Bronchial epithelial cell (primary cell): ENCODE results near the gene OBP2B. TPM values are rescaled to one million over a fixed set of nuclear protein-coding genes. Genes with fewer than 3 reads are reported as not detected.
"Not testable (repeated sequence)": the region's sequence is repeated elsewhere in the genome, so short reads cannot be mapped to it uniquely, and the experiment has no call there.

Experiments
- DNase-seq: peaks from one replicate; pipeline ENCODE4 v3.0.0-alpha.2; 2010; ENCODE audit warnings: low read depth
- FAIRE-seq: peaks from 2 replicates; lab custom pipeline; 2011; peaks lifted over from hg19 to GRCh38; lab: Jason Lieb, UNC
- H3K27me3 ChIP-seq: 2 replicates; pipeline ENCODE4 v1.5.1; 2011; ENCODE audit warnings: low read length; ENCODE audit not compliant: control insufficient read depth, insufficient read depth
- H3K36me3 ChIP-seq: 2 replicates; pipeline ENCODE4 v1.5.1; 2011; ENCODE audit warnings: low read length; ENCODE audit not compliant: control insufficient read depth, insufficient read depth
- H3K4me3 ChIP-seq: 2 replicates; pipeline ENCODE4 v1.5.1; 2011; ENCODE audit warnings: mild to moderate bottlenecking, low read depth, low read length, control low read depth
- CTCF ChIP-seq: IDR thresholded peaks from 2 replicates; pipeline ENCODE4 v1.5.1; 2011; ENCODE audit warnings: mild to moderate bottlenecking, moderate library complexity, low read length, control low read depth, inconsistent platforms; ENCODE audit not compliant: insufficient read depth, severe bottlenecking
- total RNA-seq: library from RNA; depleted of rRNA; stranded (reverse); fragments of >200 nt; gene quantifications from 2 replicates; pipeline ENCODE4 v1.2.1, GENCODE V29; 2014

OBP2B gene
- total RNA-seq, 1 donor from 2014 or later = not detected

DNA sequence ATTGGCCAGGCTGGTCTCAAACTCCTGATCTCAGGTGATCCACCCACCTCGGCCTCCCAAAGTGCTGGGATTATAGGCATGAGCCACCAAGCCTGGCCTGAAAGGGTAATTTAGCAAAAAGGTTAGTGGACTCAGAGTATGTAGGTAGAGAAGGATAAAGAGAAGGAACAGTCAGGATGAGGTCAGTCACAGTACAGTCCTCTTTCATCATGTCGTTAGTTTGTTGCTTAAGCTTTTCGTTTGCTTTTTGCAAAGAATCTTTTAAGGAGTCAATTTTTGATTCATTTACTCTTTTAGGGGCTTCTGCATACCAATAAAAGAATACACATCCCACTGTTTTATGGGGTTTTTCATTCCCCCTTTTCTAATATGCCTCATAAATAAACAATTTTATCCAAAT lies 27.5 kb downstream of the OBP2B start:
- FAIRE-seq = no peak

DNA sequence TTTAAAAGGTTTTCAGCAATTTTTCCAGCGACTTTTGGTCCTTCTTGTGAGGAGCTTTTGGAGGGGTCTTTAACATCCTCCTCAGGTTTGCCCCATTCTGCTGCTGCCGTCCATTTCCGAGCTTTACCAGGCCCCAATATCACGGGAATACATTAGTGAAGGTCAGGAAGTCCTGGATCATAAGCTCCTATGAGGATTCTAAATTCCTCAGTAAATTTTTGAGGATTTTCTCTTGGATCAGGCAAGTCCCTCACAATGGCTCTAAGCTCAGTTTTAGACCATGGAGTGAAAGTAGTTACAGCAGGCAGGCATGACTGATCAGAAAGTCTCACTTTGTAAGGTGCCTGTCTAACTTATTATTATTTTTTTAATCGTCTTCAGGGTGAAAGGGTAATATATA lies 28.1 kb downstream of the OBP2B start:
- TF ChIP-seq CTCF = no peak
- FAIRE-seq (no peak), DNase-seq (no peak)
- H3K36me3 ChIP-seq = no peaks in the 10 kb centered on the region
- no peaks in the 10 kb centered on the region for H3K27me3 ChIP-seq
- no peak overlapping the region for H3K4me3 ChIP-seq

More for the DNA sequence above, 27.5 kb downstream of the OBP2B start:
- TF ChIP-seq CTCF = no peak
- no peak overlapping the region for H3K4me3 ChIP-seq
- no peaks in the 10 kb centered on the region for H3K36me3 ChIP-seq
- no peaks in the 10 kb centered on the region for H3K27me3 ChIP-seq
- no peak for DNase-seq

- FAIRE-seq (no peak), DNase-seq (no peak)
- H3K36me3 ChIP-seq = no peaks in the 10 kb centered on the region
- H3K27me3 ChIP-seq = peaks cover 2% of the 10 kb centered on the region
- no peak overlapping the region for H3K4me3 ChIP-seq
- TF ChIP-seq CTCF = no peak
These were observed 36.0 kb downstream of the OBP2B start for GRCh38 chr9:133173056-133173455.

DNA sequence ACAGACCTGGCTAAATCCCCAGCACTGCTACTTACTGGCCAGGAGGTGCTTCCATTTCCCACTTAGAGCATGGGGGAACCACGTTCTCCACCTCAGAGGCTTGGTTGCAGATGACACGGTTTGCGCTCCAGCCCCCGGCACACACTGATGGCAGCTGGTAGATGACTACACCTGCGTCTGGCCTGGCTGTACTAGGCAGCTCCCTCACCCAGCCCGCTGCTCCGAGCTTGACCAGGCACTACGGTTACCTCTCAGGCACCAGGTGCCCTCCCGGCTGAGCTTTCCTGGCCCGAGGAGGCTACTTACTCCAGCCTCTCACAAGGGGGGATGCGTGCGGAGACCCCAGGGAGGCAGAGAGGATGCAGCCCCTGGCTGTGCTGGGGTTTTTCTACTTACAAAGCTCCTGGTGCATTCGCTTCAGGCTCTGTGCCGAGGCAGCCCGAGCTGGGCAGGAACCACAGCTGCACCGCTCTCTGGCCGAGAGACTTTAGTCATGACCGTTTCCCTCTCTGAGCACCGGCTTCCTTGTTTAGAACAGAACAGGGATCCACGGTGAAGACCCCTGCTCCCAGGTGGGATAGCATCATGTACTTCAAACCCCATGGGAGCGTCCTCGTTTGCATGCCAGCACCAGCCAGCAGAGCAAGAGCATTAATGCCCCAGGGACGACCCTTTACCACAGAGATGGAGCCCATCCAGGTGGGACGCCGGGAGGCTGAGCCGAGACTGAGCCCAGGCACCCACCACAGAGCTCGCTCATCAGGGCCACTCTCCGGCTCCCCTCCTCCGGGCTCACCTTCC lies 37.7 kb downstream of the OBP2B start:
- TF ChIP-seq CTCF = no peak
- no peaks in the 10 kb centered on the region for H3K36me3 ChIP-seq
- DNase-seq (no peak), FAIRE-seq (no peak)
- no peak overlapping the region for H3K4me3 ChIP-seq
- H3K27me3 ChIP-seq = peaks cover 4% of the 10 kb centered on the region

DNA sequence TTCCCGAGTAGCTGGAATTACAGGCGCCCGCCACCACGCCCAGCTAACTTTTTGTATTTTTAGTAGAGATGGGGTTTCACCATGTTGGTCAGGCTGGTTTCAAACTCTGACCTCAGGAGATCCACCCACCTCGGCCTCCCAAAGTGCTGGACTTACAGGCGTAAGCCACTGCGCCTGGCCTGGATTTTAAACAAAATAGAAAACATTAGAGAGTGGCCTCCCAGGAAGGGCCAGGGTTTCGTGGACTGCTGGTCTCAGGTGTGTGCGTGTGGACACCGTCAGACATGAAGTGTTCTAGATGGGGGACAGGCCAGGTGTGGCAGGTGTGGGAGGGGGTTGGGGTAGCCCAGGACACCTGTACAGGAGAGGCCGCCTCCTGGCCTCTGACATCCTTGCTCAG lies 38.3 kb downstream of the OBP2B start:
- Histone ChIP-seq H3K36me3 (no peaks in the 10 kb centered on the region), H3K27me3 (peaks cover 4% of the 10 kb centered on the region), H3K4me3 (no peak overlapping the region)
- TF ChIP-seq CTCF = no peak
- FAIRE-seq = no peak
- DNase-seq = no peak

GRCh38 chr9:133169687-133170086 lies 39.4 kb downstream of the OBP2B start:
- H3K27me3 ChIP-seq, FAIRE-seq, DNase-seq, H3K36me3 ChIP-seq, H3K4me3 ChIP-seq: not testable (repeated sequence)
